Heart left ventricle (tissue), 13 donors: ENCODE data around the gene MANEA.

Source experiments
- POLR2A ChIP-seq, 2 donors: fragments of 450-650 bp; IDR thresholded peaks; one replicate each; pipeline ENCODE4 v1.6.1; 2017; ENCODE audit warnings: antibody characterized with exemption in 2 of 2, mild to moderate bottlenecking in 2 of 2, moderate library complexity in 2 of 2
- TF ChIP-seq, protein P1 (sequence below), 12 donors: fragments of 200-600 bp; sonication (generic) in 4 of 12; IDR thresholded peaks; one replicate each; pipeline versions ENCODE4 v1.5.0 to v1.8.0; 2018 to 2022; ENCODE audit warnings: antibody characterized with exemption in 12 of 12, mild to moderate bottlenecking in 5 of 12
- donor health status: ischemic (EF 13 %, LVEDD 7.1; RV severe dilation, severe dysfunction).
- donor health status: DM: no; HTN: yes; CAD: no.
- donor health status: DM: no; HTN: no; CAD: no.
- donor health status: ischemic (EF 25% LVEDD 6.9; RV normal size, moderate dysfunction).
- donor health status: ischemic (EF 25% LVEDD 5.7; RV mildly dilated, moderate dysfunction).
- donor health status: ischemic (EF 35%, LVEDD 5.7; RV mildly dilated, moderate dysfunction).
- donor health status: nonischemic (EF 11% LVEDD 7.7; RV severe dilation, severe dysfunction).
- donor health status: DM: yes; HTN: yes; CAD: no.
- donor health status: PGD.
- donor health status: ischemic (EF 29% LVEDD 5.4; RV normal size, mild dysfunction).
- donor health status: nonischemic (EF 23%, LVEDD 6.1; RV moderate dilation, normal function).

DNA sequence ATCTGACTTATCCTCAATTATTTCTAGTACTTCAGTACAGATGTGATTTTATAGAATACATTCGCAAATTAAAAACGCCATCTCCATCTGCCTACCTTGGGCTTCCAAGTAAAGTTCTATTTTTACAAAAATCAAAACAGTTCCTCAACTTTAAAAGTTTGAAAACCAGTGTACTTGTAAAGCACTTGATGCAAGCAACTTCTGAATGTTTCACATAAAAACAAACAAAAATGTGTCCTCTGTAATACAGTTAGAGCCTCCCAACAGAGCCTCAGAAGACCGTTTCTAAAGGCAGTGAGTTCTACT, 384 bp upstream of the MANEA start:
- TF ChIP-seq, protein P1, sequence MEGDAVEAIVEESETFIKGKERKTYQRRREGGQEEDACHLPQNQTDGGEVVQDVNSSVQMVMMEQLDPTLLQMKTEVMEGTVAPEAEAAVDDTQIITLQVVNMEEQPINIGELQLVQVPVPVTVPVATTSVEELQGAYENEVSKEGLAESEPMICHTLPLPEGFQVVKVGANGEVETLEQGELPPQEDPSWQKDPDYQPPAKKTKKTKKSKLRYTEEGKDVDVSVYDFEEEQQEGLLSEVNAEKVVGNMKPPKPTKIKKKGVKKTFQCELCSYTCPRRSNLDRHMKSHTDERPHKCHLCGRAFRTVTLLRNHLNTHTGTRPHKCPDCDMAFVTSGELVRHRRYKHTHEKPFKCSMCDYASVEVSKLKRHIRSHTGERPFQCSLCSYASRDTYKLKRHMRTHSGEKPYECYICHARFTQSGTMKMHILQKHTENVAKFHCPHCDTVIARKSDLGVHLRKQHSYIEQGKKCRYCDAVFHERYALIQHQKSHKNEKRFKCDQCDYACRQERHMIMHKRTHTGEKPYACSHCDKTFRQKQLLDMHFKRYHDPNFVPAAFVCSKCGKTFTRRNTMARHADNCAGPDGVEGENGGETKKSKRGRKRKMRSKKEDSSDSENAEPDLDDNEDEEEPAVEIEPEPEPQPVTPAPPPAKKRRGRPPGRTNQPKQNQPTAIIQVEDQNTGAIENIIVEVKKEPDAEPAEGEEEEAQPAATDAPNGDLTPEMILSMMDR (IDR thresholded peaks at IDR 0.05) = no peak
- no peak for TF ChIP-seq POLR2A (IDR thresholded peaks at IDR 0.05)
